ENCODE data around the gene DHX9. TPM values are rescaled to one million over a fixed set of nuclear protein-coding genes. Genes with fewer than 3 reads are reported as not detected.

Gene DHX9
- total RNA-seq, 1 donor from 2014 or later: 261 TPM

- H3K27me3 Mint-ChIP-seq: no peaks in the 10 kb centered on the region
- no peak for TF ChIP-seq CTCF (conservative IDR thresholded peaks at IDR 0.05)
- no peak overlapping the region for H3K4me3 Mint-ChIP-seq
- peaks cover 5% of the 10 kb centered on the region for H3K9me3 Mint-ChIP-seq
- H3K4me1 Mint-ChIP-seq (ENCODE audit: unreplicated experiment): no peaks in the 10 kb centered on the region
- H3K36me3 Mint-ChIP-seq: no peaks in the 10 kb centered on the region
- DNase-seq (ENCODE audit: extremely low spot score, unreplicated experiment): no peak
- no peak overlapping the region for H3K27ac Mint-ChIP-seq
Measured at GRCh38 chr1:182909578-182909977, 70.4 kb downstream of the DHX9 start.

GRCh38 chr1:182910143-182910542 is 71.0 kb downstream of the DHX9 start:
- DNase-seq (ENCODE audit: extremely low spot score, unreplicated experiment): no peak
- Mint-ChIP-seq H3K27ac (no peak overlapping the region), H3K4me1 (ENCODE audit: unreplicated experiment) (no peaks in the 10 kb centered on the region), H3K9me3 (peaks cover 5% of the 10 kb centered on the region), H3K36me3 (no peaks in the 10 kb centered on the region), H3K4me3 (no peak overlapping the region), H3K27me3 (no peaks in the 10 kb centered on the region)
- TF ChIP-seq CTCF (conservative IDR thresholded peaks at IDR 0.05): no peak

GRCh38 chr1:182913401-182913800 is 74.3 kb downstream of the DHX9 start:
- no peak for TF ChIP-seq CTCF (conservative IDR thresholded peaks at IDR 0.05)
- Mint-ChIP-seq H3K4me1 (ENCODE audit: unreplicated experiment) (no peaks in the 10 kb centered on the region), H3K9me3 (peaks cover 5% of the 10 kb centered on the region), H3K36me3 (no peaks in the 10 kb centered on the region), H3K27ac (no peak overlapping the region), H3K4me3 (no peak overlapping the region), H3K27me3 (no peaks in the 10 kb centered on the region)
- DNase-seq (ENCODE audit: extremely low spot score, unreplicated experiment): no peak

- Mint-ChIP-seq H3K9me3 (no peaks in the 10 kb centered on the region), H3K27ac (no peak overlapping the region), H3K4me1 (ENCODE audit: unreplicated experiment) (no peaks in the 10 kb centered on the region), H3K27me3 (no peaks in the 10 kb centered on the region), H3K4me3 (no peak overlapping the region), H3K36me3 (no peaks in the 10 kb centered on the region)
- TF ChIP-seq CTCF (conservative IDR thresholded peaks at IDR 0.05): no peak
- DNase-seq (ENCODE audit: extremely low spot score, unreplicated experiment): no peak
Measured at GRCh38 chr1:182917378-182917777, 78.2 kb downstream of the DHX9 start.

GRCh38 chr1:182925661-182926060 is 86.5 kb downstream of the DHX9 start:
- Mint-ChIP-seq H3K4me1 (ENCODE audit: unreplicated experiment) (no peaks in the 10 kb centered on the region), H3K9me3 (no peaks in the 10 kb centered on the region), H3K27me3 (peaks cover 32% of the 10 kb centered on the region), H3K4me3 (no peak overlapping the region), H3K27ac (no peak overlapping the region), H3K36me3 (no peaks in the 10 kb centered on the region)
- TF ChIP-seq CTCF (conservative IDR thresholded peaks at IDR 0.05): no peak
- no peak for DNase-seq (ENCODE audit: extremely low spot score, unreplicated experiment)
